NT2/D1 (cell line): Measurements from ENCODE around the gene GALNT18.

ENCODE experiments used
- DNase-seq: peaks from one replicate; pipeline ENCODE4 v3.0.0-alpha.2; 2011; ENCODE audit warnings: low read depth, low spot score
- H3K27me3 ChIP-seq: 2 replicates; pipeline ENCODE4 v1.6.0; 2011; ENCODE audit warnings: mild to moderate bottlenecking; ENCODE audit not compliant: insufficient read length, insufficient read depth
- H3K36me3 ChIP-seq: 2 replicates; pipeline ENCODE4 v1.6.1; 2011; ENCODE audit warnings: mild to moderate bottlenecking, low read length, mixed read lengths; ENCODE audit not compliant: insufficient read depth, insufficient read length
- H3K4me1 ChIP-seq: 2 replicates; pipeline ENCODE4 v1.5.1; 2011; ENCODE audit not compliant: insufficient read depth, insufficient read length
- H3K4me3 ChIP-seq: 2 replicates; pipeline ENCODE4 v1.5.1; 2011; ENCODE audit warnings: low read depth; ENCODE audit not compliant: insufficient read length
- H3K9ac ChIP-seq: 2 replicates; pipeline ENCODE4 v1.6.0; 2011; ENCODE audit warnings: low read depth; ENCODE audit not compliant: insufficient read length
- H3K9me3 ChIP-seq: 2 replicates; pipeline ENCODE4 v1.5.1; 2011; ENCODE audit warnings: mild to moderate bottlenecking, low read length; ENCODE audit not compliant: insufficient read depth
- SUZ12 ChIP-seq: IDR thresholded peaks from 2 replicates; pipeline ENCODE4 v1.6.1; 2011; ENCODE audit not compliant: insufficient read length, insufficient read depth; ENCODE audit errors: extremely low read depth
- YY1 ChIP-seq: IDR thresholded peaks from 2 replicates; pipeline ENCODE4 v1.6.1; 2011; ENCODE audit not compliant: insufficient read length, insufficient read depth
- ZNF274 ChIP-seq: IDR thresholded peaks from 2 replicates; pipeline ENCODE4 v1.6.1; 2011; ENCODE audit warnings: mild to moderate bottlenecking, low read depth, low read length

GALNT18 gene

DNA sequence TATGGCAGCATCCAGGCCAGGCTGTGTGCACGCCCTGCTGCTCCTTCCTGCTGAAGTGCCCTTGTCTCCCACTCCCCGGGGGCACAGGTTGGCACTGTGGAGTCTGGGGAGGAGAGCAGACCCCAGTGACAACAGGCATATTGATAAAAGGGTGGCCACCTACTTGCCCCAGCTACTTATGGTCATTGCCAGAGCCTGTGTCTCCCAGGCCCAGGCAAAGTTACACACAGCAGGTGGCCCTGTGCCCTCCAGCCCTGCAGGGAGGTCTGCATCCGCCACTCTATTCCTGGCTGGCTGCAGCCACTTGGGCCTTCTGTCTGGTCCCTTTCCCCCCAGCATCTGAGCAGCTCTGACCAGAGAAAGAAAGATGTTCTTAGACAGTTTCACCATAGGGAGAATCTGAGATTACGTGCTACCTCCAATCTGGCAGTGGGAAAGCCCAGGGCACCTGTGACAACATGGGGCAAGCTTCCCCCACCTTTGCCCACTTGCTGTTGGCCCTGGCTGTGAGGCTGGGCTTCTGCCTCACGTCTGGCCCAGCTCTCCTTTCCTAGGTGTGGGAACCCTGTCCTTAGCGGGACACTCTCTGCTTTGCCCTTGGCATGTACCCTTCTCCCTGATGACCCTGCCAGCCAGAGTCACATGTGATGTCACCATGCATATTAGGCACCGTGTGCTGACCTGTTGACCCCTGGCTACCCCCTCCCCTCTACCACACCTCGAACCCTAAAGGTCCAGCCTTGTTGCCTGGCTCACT is 243.4 kb downstream of the GALNT18 start:
- Histone ChIP-seq H3K27me3 (no peaks in the 10 kb centered on the region), H3K9ac (no peak overlapping the region), H3K9me3 (no peaks in the 10 kb centered on the region), H3K4me3 (no peak overlapping the region), H3K36me3 (no peaks in the 10 kb centered on the region), H3K4me1 (no peaks in the 10 kb centered on the region)
- no peak for DNase-seq
- TF ChIP-seq ZNF274 (no peak), SUZ12 (no peak), YY1 (no peak)

DNA sequence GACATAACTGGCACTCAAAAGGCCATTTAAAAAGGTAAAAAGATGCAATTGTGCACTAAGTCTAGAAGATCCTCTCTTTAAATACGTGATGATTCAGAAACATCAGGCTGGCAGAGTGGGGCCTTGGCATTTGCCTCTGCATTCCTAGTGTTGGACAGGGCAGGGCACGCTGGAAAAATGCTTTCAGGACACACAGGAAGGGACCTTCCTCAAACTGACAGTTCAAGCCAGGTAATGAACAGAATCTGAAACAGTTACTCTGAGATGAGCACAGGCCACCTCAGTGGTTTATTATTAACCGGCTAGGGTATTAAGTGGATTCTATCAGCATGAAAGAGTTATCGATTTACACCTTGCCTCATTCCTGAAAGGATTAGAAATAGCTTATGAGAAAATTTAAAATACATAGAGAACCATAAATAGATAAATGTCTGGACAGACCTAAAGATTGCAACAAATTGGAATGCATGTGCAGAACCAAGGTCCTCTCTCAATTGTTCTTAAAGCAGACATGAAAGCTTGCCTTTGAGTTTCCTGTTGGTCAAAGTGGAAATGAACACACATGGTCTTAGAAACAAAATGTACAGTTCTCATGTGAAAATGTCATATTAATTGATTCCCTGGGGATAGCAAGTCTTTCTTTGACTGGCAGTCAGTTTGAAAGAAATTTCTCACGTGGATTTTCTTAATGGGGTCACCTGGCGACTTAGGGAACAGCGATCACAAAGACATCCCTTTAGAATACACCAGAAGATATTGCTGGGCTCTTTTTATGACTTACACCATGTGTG is 247.3 kb downstream of the GALNT18 start:
- TF ChIP-seq ZNF274: no peak
- no peak for TF ChIP-seq YY1
- TF ChIP-seq SUZ12: no peak
- Histone ChIP-seq H3K9me3 (no peaks in the 10 kb centered on the region), H3K9ac (no peak overlapping the region), H3K4me3 (no peak overlapping the region), H3K36me3 (no peaks in the 10 kb centered on the region), H3K27me3 (no peaks in the 10 kb centered on the region), H3K4me1 (peaks cover 2% of the 10 kb centered on the region)
- DNase-seq: no peak

DNA sequence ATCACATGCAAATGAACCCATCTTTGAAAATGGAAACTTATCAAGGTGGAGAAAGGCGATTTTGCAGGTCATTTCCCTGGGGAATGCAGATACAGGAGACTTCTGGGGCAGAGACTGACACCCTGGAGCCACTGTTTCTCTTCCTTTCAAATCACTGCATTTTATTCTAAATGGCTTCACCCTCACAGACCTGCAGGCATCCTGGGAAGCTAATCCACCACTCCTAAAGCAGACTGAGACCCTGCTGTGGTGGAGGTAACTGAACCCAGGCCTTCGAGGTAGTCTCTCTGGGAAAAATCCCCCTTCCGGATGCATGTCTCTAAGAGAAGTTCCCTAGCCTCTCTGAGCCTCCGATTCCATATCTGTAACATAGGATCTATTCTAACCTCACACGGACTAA is 247.9 kb downstream of the GALNT18 start:
- Histone ChIP-seq H3K4me3 (no peak overlapping the region), H3K36me3 (no peaks in the 10 kb centered on the region), H3K9me3 (no peaks in the 10 kb centered on the region), H3K9ac (no peak overlapping the region), H3K27me3 (no peaks in the 10 kb centered on the region), H3K4me1 (peaks cover 2% of the 10 kb centered on the region)
- no peak for DNase-seq
- TF ChIP-seq ZNF274 (no peak), SUZ12 (no peak), YY1 (no peak)

DNA sequence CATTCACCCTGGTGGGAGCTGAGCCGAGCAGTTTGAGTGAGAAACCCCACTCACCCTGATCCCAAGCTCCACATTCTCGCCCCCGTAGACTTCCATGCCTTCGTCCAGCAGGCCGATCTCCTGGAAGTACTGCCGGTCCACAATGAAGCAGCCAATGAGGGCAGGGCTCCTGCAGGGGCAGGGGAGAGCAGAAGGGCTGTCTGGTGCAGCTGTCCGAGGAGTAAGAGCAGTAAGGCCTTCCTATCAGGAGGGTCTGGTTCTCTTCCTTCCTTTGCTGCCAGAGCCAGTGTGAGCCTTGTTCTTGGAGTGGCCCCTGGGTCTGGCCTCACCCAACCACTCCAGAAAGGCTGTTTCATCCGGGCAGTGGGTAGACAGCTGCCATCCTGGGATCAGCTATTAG is 249.3 kb downstream of the GALNT18 start:
- Histone ChIP-seq H3K27me3 (no peaks in the 10 kb centered on the region), H3K4me1 (peaks cover 2% of the 10 kb centered on the region), H3K9ac (no peak overlapping the region), H3K36me3 (no peaks in the 10 kb centered on the region), H3K9me3 (no peaks in the 10 kb centered on the region), H3K4me3 (no peak overlapping the region)
- DNase-seq: no peak
- no peak for TF ChIP-seq ZNF274
- no peak for TF ChIP-seq SUZ12
- TF ChIP-seq YY1: no peak

DNA sequence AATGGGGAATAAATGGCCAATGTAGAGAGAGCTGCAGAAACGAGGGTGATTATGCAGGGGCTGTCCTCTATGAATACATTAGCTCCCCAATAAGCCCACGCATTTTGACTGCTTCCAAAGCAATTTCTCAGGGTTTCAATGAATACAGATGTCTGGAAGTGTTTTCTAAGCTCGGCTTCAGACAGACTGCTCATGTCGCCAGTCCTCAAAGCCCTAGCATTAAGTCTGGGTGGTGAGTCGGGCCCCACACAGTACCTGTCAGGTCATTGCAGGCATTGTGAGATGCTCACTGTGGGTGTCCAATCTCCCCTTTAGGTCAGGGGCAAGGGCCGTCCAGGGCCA is 250.9 kb downstream of the GALNT18 start:
- no peak overlapping the region for H3K4me3 ChIP-seq
- TF ChIP-seq SUZ12 (no peak), YY1 (no peak), ZNF274 (no peak)
- no peaks in the 10 kb centered on the region for H3K27me3 ChIP-seq
- H3K4me1 ChIP-seq: peaks cover 2% of the 10 kb centered on the region
- H3K36me3 ChIP-seq: no peaks in the 10 kb centered on the region
- H3K9ac ChIP-seq: no peak overlapping the region
- DNase-seq: no peak
- no peaks in the 10 kb centered on the region for H3K9me3 ChIP-seq

DNA sequence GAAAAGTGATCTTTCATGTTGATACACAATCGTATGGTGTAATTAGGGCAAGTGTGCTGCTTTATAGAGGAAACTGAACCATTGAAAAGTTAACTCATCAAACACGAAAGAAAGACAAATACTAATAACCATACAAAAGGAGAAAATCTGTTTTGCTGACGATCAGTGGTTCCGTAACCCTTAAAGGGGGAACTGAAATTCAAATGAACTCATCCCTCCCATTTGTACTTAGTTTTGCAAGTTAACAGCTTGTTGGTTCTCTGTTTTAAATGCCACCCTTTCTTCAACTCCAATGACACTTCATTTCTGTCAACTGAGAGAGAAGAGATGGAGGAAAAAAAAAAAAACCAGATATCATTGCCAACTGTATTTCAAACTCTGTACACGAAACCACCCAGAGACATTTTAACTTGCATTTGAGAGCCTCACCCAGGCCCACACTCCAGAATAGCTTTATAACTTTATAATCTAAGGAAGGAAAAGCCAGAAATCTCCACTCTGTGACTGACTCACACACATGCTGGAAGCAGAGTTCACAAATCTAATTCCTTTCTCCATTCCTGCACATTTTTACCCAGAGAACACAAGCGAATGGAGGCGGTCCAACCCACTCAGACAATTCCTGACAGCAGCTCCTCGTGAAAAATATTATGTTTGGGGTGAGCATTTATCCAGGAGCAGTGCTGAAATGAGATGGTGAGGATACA is 251.4 kb downstream of the GALNT18 start:
- Histone ChIP-seq H3K27me3 (no peaks in the 10 kb centered on the region), H3K36me3 (no peaks in the 10 kb centered on the region), H3K4me3 (no peak overlapping the region), H3K9ac (no peak overlapping the region), H3K4me1 (peaks cover 2% of the 10 kb centered on the region), H3K9me3 (no peaks in the 10 kb centered on the region)
- no peak for TF ChIP-seq SUZ12
- no peak for TF ChIP-seq ZNF274
- TF ChIP-seq YY1: no peak
- no peak for DNase-seq

DNA sequence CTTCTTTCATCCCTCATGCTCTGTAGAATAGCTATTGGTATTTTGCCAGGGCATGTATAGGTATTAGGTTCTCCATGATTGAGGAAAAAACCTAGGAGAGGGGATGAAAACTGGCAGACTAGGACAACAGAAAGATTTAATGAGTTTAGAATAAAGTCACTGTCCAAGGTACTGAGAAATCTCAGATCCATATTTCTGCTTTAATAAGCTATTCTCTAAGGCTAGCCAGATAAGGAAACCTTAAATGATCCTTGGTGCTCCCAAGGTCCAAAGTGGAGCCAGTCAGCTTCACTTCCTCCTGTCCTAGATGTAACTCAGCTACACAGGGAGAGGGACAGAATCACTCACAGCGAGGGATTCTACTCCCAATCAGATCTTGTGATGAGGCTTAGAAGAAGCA is 255.0 kb downstream of the GALNT18 start:
- DNase-seq: no peak
- no peak overlapping the region for H3K4me3 ChIP-seq

More for the DNA sequence above, 255.0 kb downstream of the GALNT18 start:
- Histone ChIP-seq H3K9ac (no peak overlapping the region), H3K4me1 (peaks cover 2% of the 10 kb centered on the region), H3K27me3 (no peaks in the 10 kb centered on the region), H3K9me3 (no peaks in the 10 kb centered on the region), H3K36me3 (no peaks in the 10 kb centered on the region)
- no peak for TF ChIP-seq ZNF274
- TF ChIP-seq YY1: no peak
- TF ChIP-seq SUZ12: no peak
